ENCODE measurements around the gene DGCR2.
A peak's percentile ranks its signal among the peaks of the same experiment; 100 is the strongest.
"Not testable (repeated sequence)": the region's sequence is repeated elsewhere in the genome, so short reads cannot be mapped to it uniquely, and the experiment has no call there.

DGCR2 gene

DNA sequence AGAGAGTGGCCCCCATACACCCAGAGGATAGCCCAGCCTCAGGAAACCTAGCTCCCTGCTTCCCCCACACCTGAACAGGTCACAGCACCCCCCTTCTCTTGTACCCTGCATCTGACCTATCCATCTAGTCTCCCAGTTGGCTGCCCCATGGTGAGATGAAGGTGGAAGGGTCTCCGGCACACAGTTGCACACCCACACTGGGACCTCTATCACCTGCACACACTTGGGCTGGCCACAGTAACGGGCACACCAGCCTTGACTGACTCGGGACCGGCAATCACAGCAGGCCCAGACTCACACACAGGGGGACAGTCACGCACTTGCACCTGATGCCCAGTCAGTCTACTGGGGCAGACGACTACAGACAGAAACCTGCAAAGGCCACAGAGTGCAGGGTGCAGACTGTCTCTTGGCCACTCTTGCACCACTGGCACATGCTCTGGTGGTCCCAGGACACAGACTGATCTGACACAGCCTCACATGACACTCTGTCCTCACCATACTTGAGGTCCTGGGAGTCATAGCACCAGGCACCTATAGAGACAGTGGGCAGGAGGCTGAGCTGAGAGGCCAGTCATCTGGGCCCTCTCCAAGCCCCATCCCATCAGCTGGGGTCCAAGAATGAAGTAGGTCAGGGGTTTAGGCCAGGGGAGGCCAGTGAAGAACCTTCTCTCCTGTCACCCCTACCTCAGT is 88.0 kb downstream of the DGCR2 start:
- not testable (repeated sequence) for H3K4me3 ChIP-seq; H3K4me2 ChIP-seq; H3K27ac ChIP-seq; H3K9me3 ChIP-seq (replicated peaks in 1 of 11); H3K9ac ChIP-seq
- Histone ChIP-seq H3K4me1 (peaks cover 0 to 10% (median 4%) of the 10 kb centered on the region in 10 experiments; a peak in 8 of 20 replicates), H3K27me3 (peaks cover 15 to 24% (median 18%) of the 10 kb centered on the region in 11 experiments), H4K20me1 (peaks cover 7 to 74% (median 41%) of the 10 kb centered on the region in 11 experiments; a peak in 20 of 22 replicates), H3K36me3 (peaks cover 13 to 28% (median 22%) of the 10 kb centered on the region in 11 experiments; a peak in 21 of 22 replicates)

DNA sequence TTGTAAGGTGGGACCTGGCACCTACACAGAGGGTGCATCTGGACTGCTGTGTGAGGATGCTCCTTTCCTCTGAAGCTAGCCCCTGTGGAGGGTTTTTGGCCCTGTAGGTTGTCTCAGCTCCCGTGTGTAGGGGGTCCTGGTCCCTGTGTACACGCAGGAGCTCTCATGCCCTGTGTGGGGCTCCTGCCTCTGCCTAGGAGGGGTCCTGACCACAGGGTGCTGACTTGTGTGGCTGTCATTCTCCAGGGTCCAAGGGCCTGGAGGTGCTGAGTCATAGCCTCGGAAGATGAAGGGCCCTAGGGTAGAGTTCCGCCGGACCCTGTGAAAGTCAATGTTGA is 88.7 kb downstream of the DGCR2 start:
- H3K27ac ChIP-seq; H3K4me2 ChIP-seq; H3K9me3 ChIP-seq (replicated peaks in 1 of 11); H3K9ac ChIP-seq; H3K4me3 ChIP-seq: not testable (repeated sequence)
- peaks cover 0 to 12% (median 5%) of the 10 kb centered on the region in 10 experiments; a peak in 8 of 20 replicates for H3K4me1 ChIP-seq
- H3K27me3 ChIP-seq = peaks cover 22 to 30% (median 24%) of the 10 kb centered on the region in 11 experiments
- peaks cover 7 to 67% (median 38%) of the 10 kb centered on the region in 11 experiments; a peak in 20 of 22 replicates for H4K20me1 ChIP-seq
- H3K36me3 ChIP-seq = peaks cover 8 to 22% (median 15%) of the 10 kb centered on the region in 11 experiments; a peak in 21 of 22 replicates

DNA sequence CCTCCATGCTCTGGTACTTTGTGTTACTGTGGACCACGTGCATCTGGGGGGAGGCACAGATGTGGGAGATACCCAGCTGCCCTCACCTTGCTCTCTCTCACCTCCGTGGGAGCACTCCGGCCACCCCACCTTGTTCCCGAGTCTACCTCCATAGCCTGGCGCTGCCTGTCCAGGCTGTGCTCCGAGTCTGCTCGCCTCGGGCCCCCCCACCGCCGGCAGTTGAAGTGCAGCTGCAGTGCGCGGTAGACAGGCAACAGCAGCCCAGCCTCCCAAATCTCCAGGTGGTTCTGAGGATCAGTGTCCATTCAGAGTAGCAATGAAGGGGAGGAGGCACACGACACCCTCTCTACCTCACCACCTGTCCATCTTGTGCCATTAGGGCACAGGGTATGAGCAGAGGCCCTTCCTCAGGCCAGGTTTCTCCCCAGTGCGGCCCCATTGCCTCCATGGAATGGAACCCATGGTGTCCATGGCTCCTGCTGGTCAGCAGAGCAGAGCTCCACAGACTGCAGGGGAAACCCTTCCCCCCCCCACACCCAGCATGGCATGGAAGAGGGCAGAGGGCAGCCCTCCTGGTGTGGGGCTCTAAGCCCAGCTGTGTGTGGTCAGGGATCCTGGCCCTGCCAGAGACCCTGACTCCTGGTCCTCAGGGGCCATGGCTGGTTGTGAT is 89.2 kb downstream of the DGCR2 start:
- Histone ChIP-seq H3K4me1 (peaks cover 0 to 12% (median 5%) of the 10 kb centered on the region in 10 experiments; a peak in 8 of 20 replicates), H3K36me3 (peaks cover 3 to 17% (median 10%) of the 10 kb centered on the region in 11 experiments; a peak in 19 of 22 replicates)

DNA sequence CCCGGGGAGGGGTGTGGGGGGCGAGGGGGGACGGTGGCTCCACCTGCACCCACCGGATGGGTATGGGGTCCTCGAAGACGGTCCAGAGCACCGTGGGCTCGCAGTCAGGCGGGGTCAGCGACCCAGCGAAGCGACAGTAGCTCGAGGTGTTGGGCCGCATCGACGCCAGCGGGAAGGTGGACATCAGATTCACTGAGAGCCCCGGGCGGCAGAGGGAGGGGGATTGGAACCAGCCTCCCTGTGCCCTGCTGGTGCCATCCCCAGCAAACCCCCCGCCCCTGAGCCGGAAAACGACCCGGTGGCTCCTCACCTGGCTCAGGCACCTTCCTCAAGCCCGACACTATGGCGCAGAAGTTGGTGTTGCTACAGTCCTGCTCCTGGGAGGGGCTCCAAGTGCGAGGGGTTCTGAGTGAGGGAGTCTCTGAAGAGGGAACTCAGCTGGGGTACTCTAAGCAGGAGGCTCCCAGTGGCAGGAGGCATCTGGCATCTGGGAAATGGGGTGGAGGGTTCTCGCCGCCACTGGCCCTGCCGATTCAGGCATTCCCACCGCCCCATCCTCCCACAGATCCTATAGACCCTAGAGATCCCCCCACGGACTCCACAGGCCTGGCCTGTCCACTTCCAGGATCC is 89.9 kb downstream of the DGCR2 start:
- H3K9ac ChIP-seq; H3K36me3 ChIP-seq; H3K4me2 ChIP-seq; H3K4me3 ChIP-seq; H3K27ac ChIP-seq; H3K9me3 ChIP-seq (replicated peaks in 1 of 11): not testable (repeated sequence)
- H3K4me1 ChIP-seq = peaks cover 0 to 17% (median 7%) of the 10 kb centered on the region in 10 experiments; a peak in 12 of 20 replicates
- H3K27me3 ChIP-seq = peaks cover 22 to 35% (median 26%) of the 10 kb centered on the region in 11 experiments
- peaks cover 7 to 55% (median 26%) of the 10 kb centered on the region in 11 experiments; a peak in 20 of 22 replicates for H4K20me1 ChIP-seq

More for the DNA sequence above, 89.2 kb downstream of the DGCR2 start:
- H3K27ac ChIP-seq; H3K4me3 ChIP-seq; H3K9ac ChIP-seq; H3K9me3 ChIP-seq (replicated peaks in 1 of 11); H3K4me2 ChIP-seq: not testable (repeated sequence)
- Histone ChIP-seq H4K20me1 (peaks cover 7 to 62% (median 33%) of the 10 kb centered on the region in 11 experiments; a peak in 20 of 22 replicates), H3K27me3 (peaks cover 22 to 35% (median 26%) of the 10 kb centered on the region in 11 experiments)

DNA sequence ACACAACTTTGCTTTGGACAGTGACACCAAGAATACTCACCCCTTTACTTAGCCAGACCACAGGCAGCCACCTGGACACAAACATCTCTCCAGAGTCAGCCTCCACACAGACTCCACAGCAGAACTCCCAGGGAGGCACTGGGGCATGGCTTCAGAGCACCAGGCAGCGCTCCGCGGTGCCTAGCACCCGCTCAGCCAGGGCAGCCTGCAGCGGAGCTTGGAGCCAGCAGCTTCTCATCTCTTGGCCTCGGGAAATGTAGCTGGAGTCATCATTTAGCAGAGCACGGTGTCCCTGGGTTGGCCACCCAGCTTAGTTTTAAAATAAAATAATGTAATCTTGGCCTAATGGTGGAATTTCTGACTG is 91.3 kb downstream of the DGCR2 start:
- H3K9me3 ChIP-seq (replicated peaks in 1 of 11); H3K27ac ChIP-seq; H3K9ac ChIP-seq; H3K4me3 ChIP-seq; H3K36me3 ChIP-seq; H3K4me2 ChIP-seq: not testable (repeated sequence)
- Histone ChIP-seq H3K27me3 (peaks cover 22 to 35% (median 26%) of the 10 kb centered on the region in 11 experiments), H3K4me1 (peaks cover 0 to 18% (median 6%) of the 10 kb centered on the region in 10 experiments; a peak in 12 of 20 replicates), H4K20me1 (peaks cover 6 to 41% (median 12%) of the 10 kb centered on the region in 11 experiments; a peak in 18 of 22 replicates)

DNA sequence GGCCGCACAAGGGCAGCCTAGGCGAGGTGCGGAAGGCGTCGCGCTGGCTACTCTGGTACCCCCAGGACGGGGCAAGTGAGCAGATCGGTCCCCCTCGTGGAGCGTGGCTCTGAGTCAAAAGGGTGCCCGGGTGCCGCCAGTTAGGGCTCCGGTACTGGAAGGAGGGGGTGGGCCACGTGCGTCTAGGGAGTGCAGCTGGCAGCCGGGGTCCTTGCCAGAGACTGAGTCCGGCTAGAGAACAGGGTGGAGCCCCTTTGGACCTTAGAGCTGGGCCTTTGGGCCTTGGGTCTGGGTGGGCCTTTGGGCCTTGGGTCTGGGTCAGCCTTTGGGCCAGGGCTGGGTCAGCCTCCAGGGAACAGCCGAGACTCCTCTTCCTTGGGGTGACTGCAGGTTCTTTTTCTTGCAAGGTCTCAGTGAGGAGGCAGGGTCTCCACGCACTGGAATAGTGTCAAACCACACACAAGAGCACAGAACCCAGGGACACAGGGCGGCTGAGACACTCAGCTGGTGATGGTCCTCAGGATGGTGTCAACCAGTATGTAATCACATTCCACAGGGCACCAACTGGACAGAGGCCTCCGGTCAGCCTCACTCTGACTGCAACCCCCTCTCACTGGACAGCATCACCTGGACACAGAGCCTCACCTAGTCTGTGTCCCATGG is 91.9 kb downstream of the DGCR2 start:
- H3K4me1 ChIP-seq = peaks cover 0 to 15% (median 5%) of the 10 kb centered on the region in 10 experiments; a peak in 12 of 20 replicates
- H3K27me3 ChIP-seq = peaks cover 22 to 35% (median 26%) of the 10 kb centered on the region in 11 experiments
- not testable (repeated sequence) for H3K27ac ChIP-seq; H3K36me3 ChIP-seq; H3K9me3 ChIP-seq (replicated peaks in 1 of 11); H3K4me3 ChIP-seq; H3K4me2 ChIP-seq; H3K9ac ChIP-seq
- peaks cover 1 to 35% (median 7%) of the 10 kb centered on the region in 11 experiments; a peak in 17 of 22 replicates for H4K20me1 ChIP-seq

DNA sequence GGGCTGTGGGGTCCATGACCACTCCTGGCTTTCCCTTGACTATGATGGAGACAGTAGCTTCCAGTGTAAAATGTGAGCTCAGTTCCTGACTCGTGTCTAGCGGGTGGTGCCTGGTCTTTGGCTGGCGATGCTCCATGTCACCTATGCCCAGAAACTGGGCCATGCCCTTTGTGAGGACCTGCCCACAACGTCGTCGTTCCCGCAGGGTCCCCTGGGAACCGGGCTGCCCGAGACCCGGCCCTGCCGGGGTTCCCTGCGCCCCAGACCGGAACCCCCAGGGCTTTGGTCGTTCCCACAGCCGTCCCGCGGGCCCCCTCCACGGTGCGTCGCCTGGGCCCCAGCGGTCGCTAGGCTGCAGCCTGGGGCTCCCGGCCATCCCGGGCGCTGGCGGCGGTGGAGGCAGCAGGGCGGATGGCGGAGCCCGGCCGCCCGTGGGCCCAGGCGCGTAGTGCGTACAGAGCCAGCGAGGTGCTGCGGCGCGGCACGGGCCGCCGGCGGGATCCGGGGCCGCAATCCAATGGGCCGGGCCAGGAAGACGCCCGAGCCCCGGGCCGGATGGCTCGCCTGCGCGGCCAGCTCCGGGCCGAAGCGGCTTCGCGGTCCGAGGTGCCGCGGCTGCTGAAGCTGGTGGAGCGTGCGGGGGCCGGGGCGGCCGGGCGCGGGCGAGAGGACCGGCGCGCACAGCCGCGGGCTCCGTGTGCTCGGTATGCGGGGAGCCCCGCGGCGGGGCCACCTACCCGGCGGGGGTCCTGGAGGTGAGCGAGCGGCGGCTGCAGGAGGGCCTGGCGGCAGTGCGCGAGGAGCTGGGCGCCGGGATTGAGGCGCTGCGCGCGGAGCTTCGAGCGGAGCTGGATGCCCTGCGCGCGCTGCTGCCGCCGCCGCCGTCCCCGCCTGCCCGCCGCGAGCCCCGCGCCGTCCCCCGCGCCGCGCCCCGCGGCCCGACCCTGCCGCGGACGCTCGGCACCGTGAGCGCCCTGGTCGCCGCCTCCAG is 92.8 kb downstream of the DGCR2 start:
- H3K4me3 ChIP-seq = peak overlapping the region in 1 of 10 experiments; percentile 18; a peak in 1 of 20 replicates
- peak overlapping the region; percentile 23 to 63 (median 46); a peak in 20 of 22 replicates for H3K4me2 ChIP-seq
- H3K27me3 ChIP-seq = peaks cover 22 to 35% (median 26%) of the 10 kb centered on the region in 11 experiments
- not testable (repeated sequence) for H3K36me3 ChIP-seq; H3K27ac ChIP-seq; H3K9me3 ChIP-seq (replicated peaks in 1 of 11); H3K9ac ChIP-seq
- peaks cover 0 to 26% (median 5%) of the 10 kb centered on the region in 11 experiments; a peak in 8 of 22 replicates for H4K20me1 ChIP-seq
- H3K4me1 ChIP-seq = peaks cover 0 to 15% (median 5%) of the 10 kb centered on the region in 10 experiments; a peak in 12 of 20 replicates

DNA sequence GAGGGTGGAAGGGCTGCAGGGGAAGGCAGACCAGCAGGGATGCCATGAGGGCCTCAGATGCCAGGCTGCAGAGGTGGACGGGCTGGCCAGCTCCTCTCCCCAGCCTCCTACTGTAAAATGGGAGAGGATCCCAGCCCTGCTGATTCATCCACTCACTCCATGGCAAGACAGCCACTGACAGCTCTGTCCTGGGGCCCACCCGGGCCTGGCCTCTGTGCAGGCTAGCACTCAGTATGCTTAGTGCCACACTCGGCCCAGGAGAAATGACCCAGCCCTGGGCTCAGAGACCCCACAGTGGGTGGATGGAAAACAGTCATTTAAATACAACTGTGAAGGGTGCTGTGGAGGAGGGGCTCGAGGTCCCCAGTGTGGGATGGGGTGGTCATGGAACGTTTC is 94.2 kb downstream of the DGCR2 start:
- H3K9ac ChIP-seq; H3K36me3 ChIP-seq; H3K9me3 ChIP-seq (replicated peaks in 1 of 11); H3K4me3 ChIP-seq; H3K27ac ChIP-seq; H3K4me2 ChIP-seq: not testable (repeated sequence)
- Histone ChIP-seq H3K27me3 (peaks cover 22 to 35% (median 26%) of the 10 kb centered on the region in 11 experiments), H4K20me1 (peaks cover 0 to 14% (median 5%) of the 10 kb centered on the region in 11 experiments; a peak in 8 of 22 replicates), H3K4me1 (peaks cover 0 to 15% (median 5%) of the 10 kb centered on the region in 10 experiments; a peak in 12 of 20 replicates)

DNA sequence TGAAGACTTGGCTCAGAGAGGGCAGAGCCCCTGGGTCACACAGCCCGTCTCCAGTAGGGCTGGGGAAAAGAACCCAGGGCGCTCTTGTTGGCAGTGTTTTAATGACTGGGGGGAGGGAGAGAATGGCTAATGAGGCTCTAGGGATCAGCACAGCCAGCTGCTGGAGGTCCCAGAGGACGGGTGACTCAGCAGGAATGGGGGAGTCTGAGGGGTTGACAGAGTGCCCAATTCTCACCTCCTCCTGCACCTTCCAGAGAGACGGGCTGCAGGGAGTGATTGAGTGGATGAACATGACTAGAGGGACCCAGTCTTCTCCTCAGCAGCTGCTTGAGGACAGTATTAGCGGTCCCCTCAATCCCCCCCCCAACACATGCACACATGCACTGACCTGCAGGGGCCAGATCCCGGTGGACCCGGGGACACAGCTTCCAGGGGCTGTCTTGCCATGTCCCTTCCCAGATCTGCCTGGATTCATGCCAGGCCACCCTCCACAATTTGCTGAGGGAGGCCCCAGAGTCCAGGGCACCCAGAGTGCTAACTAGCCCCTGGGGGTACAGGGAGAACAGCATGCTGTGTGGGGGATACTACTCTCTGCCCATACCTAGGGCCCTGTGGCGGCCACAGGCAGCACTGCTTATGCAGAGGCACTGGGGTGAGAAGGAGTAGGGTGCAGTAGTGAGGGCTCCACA is 94.7 kb downstream of the DGCR2 start:
- H3K4me2 ChIP-seq = not testable (repeated sequence)

DNA sequence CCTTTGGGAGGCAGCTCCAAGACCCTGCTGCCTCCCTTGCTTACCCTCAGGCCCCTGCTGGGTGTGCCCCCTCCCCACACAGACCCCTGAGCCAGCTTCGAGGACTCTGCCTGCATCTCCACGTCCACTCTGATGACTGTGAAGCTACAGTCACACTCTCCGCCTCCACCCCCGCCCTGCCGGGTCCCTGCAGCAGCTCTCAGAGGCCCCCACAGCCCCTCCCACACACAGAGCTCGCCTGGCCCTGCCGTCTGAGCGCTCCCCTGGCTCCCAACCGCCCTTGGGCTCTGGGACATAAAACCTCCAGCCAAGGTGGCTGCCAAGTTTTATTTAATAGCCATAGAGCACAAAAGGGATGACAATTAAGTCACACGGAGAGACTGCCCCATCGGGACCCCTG is 96.1 kb downstream of the DGCR2 start:
- not testable (repeated sequence) for H3K27ac ChIP-seq; H3K4me3 ChIP-seq; H3K4me2 ChIP-seq; H3K36me3 ChIP-seq; H3K9ac ChIP-seq; H3K9me3 ChIP-seq (replicated peaks in 1 of 11)
- Histone ChIP-seq H3K27me3 (peaks cover 22 to 30% (median 25%) of the 10 kb centered on the region in 11 experiments), H4K20me1 (peaks cover 0 to 14% (median 5%) of the 10 kb centered on the region in 11 experiments; a peak in 8 of 22 replicates), H3K4me1 (peaks cover 0 to 15% (median 5%) of the 10 kb centered on the region in 10 experiments; a peak in 12 of 20 replicates)

More for the DNA sequence above, 94.7 kb downstream of the DGCR2 start:
- Histone ChIP-seq H4K20me1 (peaks cover 0 to 14% (median 5%) of the 10 kb centered on the region in 11 experiments; a peak in 8 of 22 replicates), H3K4me1 (peaks cover 0 to 15% (median 5%) of the 10 kb centered on the region in 10 experiments; a peak in 12 of 20 replicates), H3K27me3 (peaks cover 22 to 35% (median 26%) of the 10 kb centered on the region in 11 experiments)
- H3K4me3 ChIP-seq; H3K9me3 ChIP-seq (replicated peaks in 1 of 11); H3K9ac ChIP-seq; H3K36me3 ChIP-seq; H3K27ac ChIP-seq: not testable (repeated sequence)

DNA sequence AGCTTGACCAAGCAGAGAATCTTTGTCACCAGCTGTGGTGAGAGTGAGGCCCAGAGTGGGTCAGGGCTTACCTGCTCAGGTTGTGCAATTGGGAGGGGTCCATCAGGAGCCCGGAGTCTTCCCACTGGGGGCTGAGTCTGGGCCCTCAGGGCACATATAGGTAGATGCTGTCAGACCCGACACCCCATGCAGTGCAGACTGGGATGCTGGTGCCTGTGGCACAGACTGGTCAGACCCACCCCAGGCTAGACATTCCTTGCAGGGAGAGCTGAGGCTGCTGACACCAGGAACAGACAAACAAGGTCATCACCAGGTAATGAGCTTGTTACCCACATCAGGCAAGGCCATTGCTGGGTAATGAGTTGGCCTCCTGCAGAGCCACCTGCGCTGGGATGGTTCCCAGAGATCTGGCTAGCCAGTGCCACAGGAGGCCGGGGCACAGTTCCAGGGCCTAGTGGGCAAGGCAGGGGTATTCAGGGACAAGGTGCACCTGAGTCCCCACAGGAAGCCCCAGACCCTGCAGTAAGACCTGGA is 97.2 kb downstream of the DGCR2 start:
- H3K36me3 ChIP-seq; H3K4me3 ChIP-seq; H3K27ac ChIP-seq; H3K4me2 ChIP-seq; H3K9me3 ChIP-seq (replicated peaks in 1 of 11); H4K20me1 ChIP-seq; H3K9ac ChIP-seq: not testable (repeated sequence)
- Histone ChIP-seq H3K27me3 (peaks cover 13 to 20% (median 15%) of the 10 kb centered on the region in 11 experiments), H3K4me1 (peaks cover 0 to 15% (median 5%) of the 10 kb centered on the region in 10 experiments; a peak in 12 of 20 replicates)

All from BLaER1 treated with 17β-estradiol and CSF1 and Interleukin-3, amounts not matched to agents 10 nM and 100 nM (cell line).